Prostate gland (tissue), 2 donors: ENCODE data around the gene HJURP. TPM values are rescaled to one million over a fixed set of nuclear protein-coding genes. Genes with fewer than 3 reads are reported as not detected.

Experiments used
- DNase-seq: peaks from one replicate; pipeline ENCODE4 v3.0.0-alpha.2; 2019; ENCODE audit warnings: low spot score
- H3K27ac ChIP-seq, 2 donors: fragments of 200-600 bp; sonication (generic); 2 replicates each; pipeline ENCODE4 v1.5.1; 2017 to 2019
- H3K27me3 ChIP-seq: fragments of 200-600 bp; sonication (generic); replicated peaks from 2 replicates; pipeline ENCODE4 v1.5.1; 2019; ENCODE audit not compliant: insufficient read depth
- H3K36me3 ChIP-seq, 2 donors: fragments of 200-600 bp; sonication (generic); 1 replicate in 1 of 2; 2 replicates in 1 of 2; pipeline versions ENCODE4 v1.5.1 to v1.8.1; 2017 to 2019
- H3K4me1 ChIP-seq: fragments of 200-600 bp; sonication (generic); replicated peaks from 2 replicates; pipeline ENCODE4 v1.5.1; 2019
- H3K4me3 ChIP-seq, 2 donors: fragments of 200-600 bp; sonication (generic); 2 replicates each; pipeline ENCODE4 v1.5.1; 2017 to 2019
- H3K9me3 ChIP-seq: fragments of 200-600 bp; sonication (generic); 2 replicates; pipeline ENCODE4 v1.5.1; 2017
- CTCF ChIP-seq, 4 experiments: fragments of 200-600 bp in 2 of 4; fragments of 450-650 bp in 2 of 4; sonication (generic) in 2 of 4; IDR thresholded peaks; 1 replicate in 3 of 4; 2 replicates in 1 of 4; pipeline ENCODE4 v1.5.1; 2016 to 2019; ENCODE audit warnings: antibody characterized with exemption in 4 of 4, mild to moderate bottlenecking in 2 of 4, moderate library complexity in 2 of 4
- POLR2A ChIP-seq: fragments of 450-650 bp; IDR thresholded peaks from one replicate; pipeline ENCODE4 v1.6.1; 2016; ENCODE audit warnings: antibody characterized with exemption, mild to moderate bottlenecking
- POLR2AphosphoS5 ChIP-seq: sonication (generic); formaldehyde crosslinking; IDR thresholded peaks from one replicate; pipeline ENCODE4 v1.6.1; 2017; ENCODE audit warnings: antibody characterized with exemption
- WGBS: methylation state at CpG from one replicate; pipeline ENCODE4 v1.1.5; 2018; 5-methylcytosine and 5-hydroxymethylcytosine counted together
- intact Hi-C: fragments of 100-400 bp; cut with DNase I; formaldehyde crosslinking; loops from one replicate; pipeline ENCODE4 v1.14.2; 2022
- total RNA-seq, 2 donors: library from RNA; depleted of rRNA; stranded (reverse); fragments of >200 nt; gene quantifications; one replicate each; pipeline ENCODE4 v1.1.0, GENCODE V29; 2016

The HJURP gene
- total RNA-seq, 2 donors from 2014 or later, result 1.7 to 4.2 TPM

- intact Hi-C loops, result no loop called here
- Histone ChIP-seq H3K4me3 (no peak overlapping the region), H3K9me3 (no peaks in the 10 kb centered on the region), H3K36me3 (no peaks in the 10 kb centered on the region), H3K27ac (no peak overlapping the region), H3K27me3 (no peaks in the 10 kb centered on the region), H3K4me1 (no peaks in the 10 kb centered on the region)
- DNase-seq, result no peak
- TF ChIP-seq POLR2A (no peak), CTCF (IDR thresholded peaks at IDR 0.05) (no peak), POLR2AphosphoS5 (no peak)
- 92% methylated on average over 3 of the region's 3 CpGs for WGBS
These were observed 9.5 kb downstream of the HJURP start for GRCh38 chr2:233844836-233845235.

GRCh38 chr2:233844064-233844807, 10.1 kb downstream of the HJURP start:
- TF ChIP-seq POLR2AphosphoS5, result no peak
- TF ChIP-seq POLR2A, result no peak
- TF ChIP-seq CTCF (IDR thresholded peaks at IDR 0.05), result no peak
- H3K9me3 ChIP-seq, result no peaks in the 10 kb centered on the region
- no peaks in the 10 kb centered on the region for H3K27me3 ChIP-seq
- H3K4me1 ChIP-seq, result no peaks in the 10 kb centered on the region
- H3K4me3 ChIP-seq, result no peak overlapping the region
- no peaks in the 10 kb centered on the region for H3K36me3 ChIP-seq
- H3K27ac ChIP-seq, result no peak overlapping the region
- DNase-seq, result no peak
- WGBS, result 93% methylated on average over 19 of the region's 19 CpGs
- intact Hi-C loops, result no loop called here

GRCh38 chr2:233841183-233841582, 13.2 kb downstream of the HJURP start:
- TF ChIP-seq POLR2AphosphoS5 (no peak), POLR2A (no peak), CTCF (IDR thresholded peaks at IDR 0.05) (no peak)
- H3K27me3 ChIP-seq, result no peaks in the 10 kb centered on the region
- H3K4me1 ChIP-seq, result no peaks in the 10 kb centered on the region
- 97% methylated on average over 11 of the region's 11 CpGs for WGBS
- no peak for DNase-seq
- H3K27ac ChIP-seq, result no peak overlapping the region
- intact Hi-C loops, result no loop called here
- no peaks in the 10 kb centered on the region for H3K9me3 ChIP-seq
- no peak overlapping the region for H3K4me3 ChIP-seq
- H3K36me3 ChIP-seq, result no peaks in the 10 kb centered on the region

- no peak for TF ChIP-seq POLR2AphosphoS5
- no peak for TF ChIP-seq POLR2A
- TF ChIP-seq CTCF (IDR thresholded peaks at IDR 0.05), result no peak
- Histone ChIP-seq H3K27ac (no peak overlapping the region), H3K9me3 (no peaks in the 10 kb centered on the region), H3K27me3 (no peaks in the 10 kb centered on the region), H3K4me3 (no peak overlapping the region), H3K36me3 (no peaks in the 10 kb centered on the region), H3K4me1 (no peaks in the 10 kb centered on the region)
- intact Hi-C loops, result no loop called here
- WGBS, result 94% methylated on average over 9 of the region's 9 CpGs
- no peak for DNase-seq
These were observed 13.8 kb downstream of the HJURP start for GRCh38 chr2:233840520-233840919.

- Histone ChIP-seq H3K36me3 (no peaks in the 10 kb centered on the region), H3K27ac (no peak overlapping the region), H3K9me3 (no peaks in the 10 kb centered on the region), H3K4me1 (no peaks in the 10 kb centered on the region), H3K4me3 (no peak overlapping the region), H3K27me3 (no peaks in the 10 kb centered on the region)
- intact Hi-C loops, result no loop called here
- WGBS, result 96% methylated on average over 10 of the region's 10 CpGs
- no peak for DNase-seq
- no peak for TF ChIP-seq POLR2A
- TF ChIP-seq POLR2AphosphoS5, result no peak
- TF ChIP-seq CTCF (IDR thresholded peaks at IDR 0.05), result no peak
These were observed 14.9 kb downstream of the HJURP start for GRCh38 chr2:233839447-233839820.
